Sigmoid colon (tissue), 7 donors: ENCODE data around the gene ATP10B. TPM values are rescaled to one million over a fixed set of nuclear protein-coding genes. Genes with fewer than 3 reads are reported as not detected.

Experiments used
- DNase-seq: peaks from one replicate; pipeline ENCODE4 v3.0.0-alpha.2; 2019
- H3K27ac ChIP-seq, 4 donors: fragments of 200-600 bp; sonication (generic); one replicate each; pipeline ENCODE4 v1.5.1; 2016 to 2019; ENCODE audit warnings: mild to moderate bottlenecking in 1 of 4
- H3K27me3 ChIP-seq, 3 donors: fragments of 200-600 bp; sonication (generic); one replicate each; pipeline ENCODE4 v1.5.1; 2019; ENCODE audit warnings: mild to moderate bottlenecking in 1 of 3
- H3K36me3 ChIP-seq, 4 donors: fragments of 200-600 bp; sonication (generic); one replicate each; pipeline ENCODE4 v1.5.1; 2016 to 2019
- H3K4me1 ChIP-seq, 4 donors: fragments of 200-600 bp; sonication (generic); one replicate each; pipeline ENCODE4 v1.5.1; 2017 to 2019
- H3K4me3 ChIP-seq, 4 donors: fragments of 200-600 bp; sonication (generic); one replicate each; pipeline ENCODE4 v1.5.1; 2017 to 2019; ENCODE audit warnings: mild to moderate bottlenecking in 2 of 4, moderate library complexity in 1 of 4
- H3K9me3 ChIP-seq, 4 donors: fragments of 200-600 bp in 3 of 4; sonication (generic) in 3 of 4; one replicate each; pipeline versions ENCODE4 v1.5.1 to v1.6.1; 2013 to 2019
- CTCF ChIP-seq, 4 experiments: fragments of 450-650 bp in 3 of 4; fragments of 200-600 bp in 1 of 4; IDR thresholded peaks; one replicate each; pipeline ENCODE4 v1.5.1; 2016 to 2019; ENCODE audit warnings: antibody characterized with exemption in 4 of 4, mild to moderate bottlenecking in 3 of 4, moderate library complexity in 2 of 4
- EP300 ChIP-seq, 4 donors: sonication (generic); formaldehyde crosslinking; IDR thresholded peaks; one replicate each; pipeline ENCODE4 v1.6.1; 2017; ENCODE audit warnings: antibody characterized with exemption in 4 of 4
- POLR2A ChIP-seq, 2 donors: fragments of 450-650 bp; IDR thresholded peaks; one replicate each; pipeline ENCODE4 v1.6.1; 2016; ENCODE audit warnings: antibody characterized with exemption in 2 of 2, mild to moderate bottlenecking in 2 of 2, moderate library complexity in 2 of 2
- POLR2AphosphoS5 ChIP-seq, 4 donors: sonication (generic); formaldehyde crosslinking; IDR thresholded peaks; one replicate each; pipeline ENCODE4 v1.6.1; 2017; ENCODE audit warnings: antibody characterized with exemption in 4 of 4
- WGBS, 2 donors: extraction: QIAGEN DNeasy Blood & Tissue Kit; methylation state at CpG; one replicate each; pipeline ENCODE4 v1.1.7; 2013; 5-methylcytosine and 5-hydroxymethylcytosine counted together
- intact Hi-C: fragments of 100-400 bp; cut with DNase I; formaldehyde crosslinking; loops from one replicate; pipeline ENCODE4 v1.15.1; 2023
- polyA plus RNA-seq, 3 donors: library from polyadenylated mRNA; stranded (reverse); fragments of 200-250 nt; gene quantifications; one replicate each; pipeline ENCODE4 v1.2.3, GENCODE V29; 2013
- total RNA-seq, 4 donors: library from RNA; depleted of rRNA; stranded (reverse); fragments of >200 nt; gene quantifications; one replicate each; pipeline ENCODE4 v1.1.0, GENCODE V29; 2016
- donor health status: healthy with polysubstance abuse.
- donor health status: Bipolar disorder and iron deficiency.
- donor health status: healthy.

ATP10B gene
- total and polyA plus RNA-seq, 7 donors: 0.16 to 57.7 (median 1.4) TPM

- DNase-seq: no peak
- H3K4me3 ChIP-seq: no peak overlapping the region
- H3K9me3 ChIP-seq: peaks cover 0 to 3% (median 0%) of the 10 kb centered on the region in 4 donors
- H3K27ac ChIP-seq: no peak overlapping the region
- WGBS, 2 donors: 93% methylated on average over 2 of the region's 2 CpGs
- H3K36me3 ChIP-seq: no peaks in the 10 kb centered on the region
- intact Hi-C loops: no loop called here
- H3K27me3 ChIP-seq: no peaks in the 10 kb centered on the region
- TF ChIP-seq EP300 (IDR thresholded peaks at IDR 0.05) (no peak), POLR2A (IDR thresholded peaks at IDR 0.05) (no peak)
- H3K4me1 ChIP-seq: no peaks in the 10 kb centered on the region
These were observed 309.2 kb downstream of the ATP10B start for GRCh38 chr5:160542840-160543239.

DNA sequence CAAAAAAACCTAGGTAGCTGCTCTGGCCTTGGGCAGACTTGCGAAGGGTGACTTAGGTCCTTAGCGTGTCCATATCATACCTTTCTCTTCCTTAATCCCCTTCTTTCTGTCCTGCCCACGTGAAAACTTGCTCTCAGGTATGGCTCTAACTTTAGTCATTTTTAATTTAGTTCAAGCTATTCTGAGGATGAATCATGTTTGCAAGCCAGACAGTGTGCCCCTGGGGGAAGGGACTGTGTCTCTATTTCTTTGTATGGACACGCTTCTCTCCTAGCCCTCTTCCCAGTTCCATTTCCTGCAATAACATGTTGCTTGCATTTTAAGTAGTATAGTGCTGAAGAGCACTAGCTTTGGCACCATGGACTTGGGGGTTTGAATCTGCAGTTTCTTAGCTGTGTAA lies 309.7 kb downstream of the ATP10B start:
- TF ChIP-seq CTCF (IDR thresholded peaks at IDR 0.05) (no peak), POLR2AphosphoS5 (IDR thresholded peaks at IDR 0.05) (no peak), POLR2A (IDR thresholded peaks at IDR 0.05) (no peak)
- intact Hi-C loops: no loop called here

DNA sequence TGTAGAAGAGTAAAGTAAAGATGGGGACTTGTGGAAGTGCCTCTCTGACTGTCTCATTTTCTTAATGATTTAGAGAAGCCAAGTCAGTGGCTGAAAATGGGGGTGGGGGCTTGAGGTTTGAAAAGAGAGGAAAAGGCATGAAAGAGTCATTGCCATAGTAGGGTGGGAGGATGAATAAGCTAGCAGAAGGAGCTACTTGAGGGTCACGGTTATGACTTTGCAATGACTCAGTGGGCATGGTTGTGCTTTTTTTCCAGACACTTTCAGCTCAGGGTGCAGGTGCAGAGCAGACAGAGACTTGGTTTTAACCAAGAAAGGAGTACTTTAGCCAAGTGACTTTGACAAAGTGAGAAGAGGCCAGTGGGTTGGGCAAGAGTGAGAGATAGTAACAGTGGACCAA lies 312.6 kb downstream of the ATP10B start:
- H3K4me3 ChIP-seq: no peak overlapping the region
- WGBS, 2 donors: 73 to 92% methylated on average over 1 of the region's 1 CpG
- intact Hi-C loops: no loop called here
- DNase-seq: no peak
- TF ChIP-seq POLR2A (IDR thresholded peaks at IDR 0.05): no peak
- TF ChIP-seq EP300 (IDR thresholded peaks at IDR 0.05): no peak
- no peak for TF ChIP-seq CTCF (IDR thresholded peaks at IDR 0.05)
- H3K9me3 ChIP-seq: no peaks in the 10 kb centered on the region
- H3K4me1 ChIP-seq: no peaks in the 10 kb centered on the region
- no peaks in the 10 kb centered on the region for H3K36me3 ChIP-seq
- no peak overlapping the region for H3K27ac ChIP-seq
- no peaks in the 10 kb centered on the region for H3K27me3 ChIP-seq

More for the DNA sequence above, 309.7 kb downstream of the ATP10B start:
- Histone ChIP-seq H3K36me3 (no peaks in the 10 kb centered on the region), H3K27ac (no peak overlapping the region), H3K4me3 (no peak overlapping the region), H3K27me3 (no peaks in the 10 kb centered on the region), H3K4me1 (no peaks in the 10 kb centered on the region), H3K9me3 (peaks cover 0 to 2% (median 0%) of the 10 kb centered on the region in 4 donors)
- no peak for DNase-seq
- 92 to 93% methylated on average over 4 of the region's 4 CpGs for WGBS, 2 donors

- Histone ChIP-seq H3K4me3 (no peak overlapping the region), H3K36me3 (no peaks in the 10 kb centered on the region), H3K9me3 (no peaks in the 10 kb centered on the region), H3K27ac (no peak overlapping the region), H3K27me3 (no peaks in the 10 kb centered on the region), H3K4me1 (no peaks in the 10 kb centered on the region)
- 90 to 93% methylated on average over 4 of the region's 4 CpGs for WGBS, 2 donors
- TF ChIP-seq CTCF (IDR thresholded peaks at IDR 0.05): no peak
- no peak for TF ChIP-seq POLR2AphosphoS5 (IDR thresholded peaks at IDR 0.05)
- no peak for TF ChIP-seq EP300 (IDR thresholded peaks at IDR 0.05)
- TF ChIP-seq POLR2A (IDR thresholded peaks at IDR 0.05): no peak
- DNase-seq: no peak
- intact Hi-C loops: no loop called here
These were observed 314.1 kb downstream of the ATP10B start for GRCh38 chr5:160537940-160538339.

DNA sequence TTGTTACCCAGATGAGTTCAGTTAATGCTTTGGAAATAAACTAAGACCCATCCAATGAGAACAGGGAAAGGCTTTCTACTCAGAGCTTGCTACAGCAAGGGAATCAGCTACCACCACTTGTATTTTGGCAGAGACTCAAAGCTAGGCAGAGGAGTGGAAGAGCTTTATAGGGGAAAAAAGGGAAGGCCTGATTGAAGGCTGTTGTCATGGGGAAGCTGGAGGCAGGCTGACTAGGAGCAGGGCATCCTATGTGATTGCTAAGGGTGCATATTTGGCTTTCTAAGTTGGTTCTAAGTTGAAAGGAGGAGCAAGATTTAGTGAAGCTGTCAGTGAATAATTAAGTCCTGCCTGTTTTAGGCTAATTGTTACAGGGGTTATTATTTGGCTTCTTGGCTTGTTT lies 314.9 kb downstream of the ATP10B start:
- TF ChIP-seq POLR2AphosphoS5 (IDR thresholded peaks at IDR 0.05): no peak
- Histone ChIP-seq H3K27ac (no peak overlapping the region), H3K27me3 (no peaks in the 10 kb centered on the region), H3K36me3 (no peaks in the 10 kb centered on the region), H3K9me3 (no peaks in the 10 kb centered on the region), H3K4me3 (no peak overlapping the region), H3K4me1 (no peaks in the 10 kb centered on the region)
- DNase-seq: no peak
- intact Hi-C loops: no loop called here

DNA sequence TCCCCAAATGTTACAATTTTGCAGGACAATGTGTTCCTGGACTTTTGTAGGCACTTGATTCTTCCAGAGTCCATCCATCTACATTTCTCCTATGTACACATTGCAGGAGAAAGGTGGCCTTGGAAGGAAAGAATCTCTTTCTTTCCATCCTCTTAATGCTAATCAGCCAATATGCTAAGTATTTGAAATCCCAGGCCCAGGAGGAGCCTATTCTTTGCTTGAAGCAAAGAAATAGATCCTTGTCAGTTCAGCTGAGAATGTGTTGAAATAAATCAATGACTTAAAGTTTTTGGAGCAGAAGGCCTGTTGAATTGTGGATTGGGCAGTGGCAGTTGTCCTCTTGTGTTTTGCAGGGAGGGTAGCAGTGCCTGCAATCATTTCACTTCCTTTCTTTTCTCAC lies 317.1 kb downstream of the ATP10B start:
- no peak for TF ChIP-seq CTCF (IDR thresholded peaks at IDR 0.05)
- TF ChIP-seq POLR2AphosphoS5 (IDR thresholded peaks at IDR 0.05): no peak
- no peak for TF ChIP-seq EP300 (IDR thresholded peaks at IDR 0.05)
- no peak for TF ChIP-seq POLR2A (IDR thresholded peaks at IDR 0.05)
- Histone ChIP-seq H3K9me3 (no peaks in the 10 kb centered on the region), H3K4me3 (no peak overlapping the region), H3K27ac (no peak overlapping the region), H3K36me3 (no peaks in the 10 kb centered on the region), H3K27me3 (no peaks in the 10 kb centered on the region), H3K4me1 (no peaks in the 10 kb centered on the region)
- no peak for DNase-seq
- intact Hi-C loops: no loop called here
